Stimulated activated CD8-positive, alpha-beta memory T cell treated with anti-CD3 and anti-CD28 coated beads, Interleukin-2, amount 100 ng/mL, for 1 hour (primary cell): Measurements from ENCODE around the gene CACNA1H.

Source experiments
- DNase-seq, 2 donors: peaks; one replicate each; pipeline ENCODE4 v3.0.0-alpha.2; 2020; ENCODE audit warnings: low read depth in 2 of 2

Gene CACNA1H

DNA sequence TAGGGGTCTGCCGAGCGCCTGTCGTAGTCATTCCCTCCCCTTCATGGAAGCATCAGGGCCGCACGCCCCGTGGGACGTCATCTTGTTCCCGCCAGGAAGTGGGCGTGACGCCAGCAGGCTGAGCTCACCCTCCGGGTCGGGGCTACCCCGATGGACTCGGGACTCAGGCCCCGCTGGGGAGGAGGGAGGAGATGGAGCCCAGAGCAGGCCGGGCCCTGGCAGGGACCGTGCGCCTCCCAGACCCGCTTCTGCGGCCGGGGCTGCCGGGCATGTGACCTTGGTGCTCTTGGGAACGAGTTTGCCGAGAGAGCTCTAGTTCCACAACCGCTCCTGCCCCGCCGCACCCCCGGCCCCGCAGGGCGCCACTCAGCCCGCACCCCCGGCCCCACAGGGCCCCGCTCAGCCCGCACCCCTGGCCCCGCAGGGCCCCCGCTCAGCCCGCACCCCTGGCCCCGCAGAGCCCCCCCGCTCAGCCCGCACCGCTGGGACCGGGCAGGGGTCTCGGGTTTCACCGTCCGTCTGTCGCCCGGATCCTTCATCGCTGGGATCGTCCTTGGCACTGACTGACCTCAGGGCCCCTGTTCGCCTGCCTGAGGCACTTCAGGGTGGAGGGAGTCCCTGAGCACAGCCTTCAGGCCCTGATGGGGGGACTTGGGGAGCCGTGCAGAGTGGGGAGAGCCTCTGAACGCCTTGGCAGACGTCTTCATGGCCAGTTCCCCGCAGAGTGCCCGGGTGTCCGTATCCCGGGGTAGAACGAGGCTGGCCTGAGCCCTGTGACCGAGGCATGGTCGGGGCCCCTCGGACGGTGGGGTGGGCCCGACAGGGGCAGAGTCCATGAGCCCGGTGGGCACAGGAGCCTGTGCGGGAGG, 5.8 kb downstream of the CACNA1H start:
- DNase-seq: no peak

DNA sequence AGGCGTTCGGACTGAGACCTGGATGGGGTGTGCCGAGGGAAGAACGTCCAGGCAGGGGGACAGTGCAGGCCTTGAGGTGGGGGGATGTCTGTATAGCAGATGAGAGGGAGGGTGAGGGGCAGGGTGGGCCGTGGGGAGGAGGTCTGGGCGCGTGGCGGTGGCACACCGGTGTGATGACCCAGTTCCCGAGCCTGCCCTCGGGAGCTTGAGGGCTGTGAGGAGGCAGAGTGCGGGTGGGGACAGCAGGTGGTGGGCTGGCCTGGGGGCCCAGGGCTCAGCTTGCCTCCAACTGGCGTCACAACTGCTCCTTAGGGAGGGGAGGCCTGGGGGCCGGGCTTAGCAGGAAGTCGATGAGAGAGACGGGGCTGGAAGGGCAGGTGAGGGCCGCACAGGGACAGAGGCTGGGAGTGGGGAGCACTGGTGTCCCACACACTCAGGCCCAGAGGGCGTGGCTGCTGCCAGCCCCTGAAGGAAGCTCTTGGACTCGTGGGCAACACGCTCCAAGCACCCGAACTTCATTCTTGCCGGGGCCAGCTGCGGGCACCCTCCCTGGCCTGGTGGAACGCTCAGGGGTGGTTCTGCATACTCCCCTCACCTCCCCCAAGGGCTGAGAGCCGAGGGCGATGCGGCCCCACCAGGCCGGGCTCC, 6.5 kb downstream of the CACNA1H start:
- no peak for DNase-seq

DNA sequence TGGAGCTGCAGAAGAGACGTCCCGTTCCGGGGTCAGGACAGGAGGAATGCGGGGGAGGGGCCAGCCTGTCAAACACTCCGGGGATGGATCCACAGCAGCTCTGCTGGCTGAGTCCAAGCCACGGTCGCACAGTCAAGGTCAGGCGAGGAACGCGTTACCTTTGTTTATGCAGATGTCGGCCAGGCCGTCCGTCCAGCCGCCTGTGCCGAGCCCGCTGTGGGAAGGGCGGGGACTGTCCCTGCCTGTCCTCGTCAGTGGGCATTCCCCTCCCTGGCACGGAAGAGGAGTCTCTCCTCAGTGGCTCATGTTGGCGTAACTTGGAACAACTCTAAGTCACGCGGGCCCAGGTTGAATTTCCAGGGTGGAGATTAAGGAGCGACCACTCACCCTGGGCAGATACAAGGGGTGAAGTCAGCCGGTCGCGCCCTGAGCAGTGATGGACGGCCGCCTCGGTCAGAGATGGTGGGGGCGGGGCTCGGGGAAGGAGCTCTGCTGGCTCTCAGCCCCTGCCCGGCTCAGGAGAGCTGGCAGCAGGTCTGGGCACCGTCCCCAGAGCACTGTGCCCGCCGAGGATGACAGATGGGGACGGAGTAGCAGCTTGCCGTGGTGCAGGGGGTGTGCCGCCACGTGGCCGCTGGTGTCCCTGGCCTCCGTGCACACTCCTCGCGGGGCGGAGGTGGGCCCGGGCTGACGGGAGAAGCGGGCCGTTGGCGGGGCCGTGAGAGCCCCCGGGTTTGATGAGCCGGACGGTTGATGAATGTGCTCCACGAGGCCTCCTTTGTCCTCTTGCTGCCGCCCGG, 7.3 kb downstream of the CACNA1H start:
- DNase-seq: no peak

DNA sequence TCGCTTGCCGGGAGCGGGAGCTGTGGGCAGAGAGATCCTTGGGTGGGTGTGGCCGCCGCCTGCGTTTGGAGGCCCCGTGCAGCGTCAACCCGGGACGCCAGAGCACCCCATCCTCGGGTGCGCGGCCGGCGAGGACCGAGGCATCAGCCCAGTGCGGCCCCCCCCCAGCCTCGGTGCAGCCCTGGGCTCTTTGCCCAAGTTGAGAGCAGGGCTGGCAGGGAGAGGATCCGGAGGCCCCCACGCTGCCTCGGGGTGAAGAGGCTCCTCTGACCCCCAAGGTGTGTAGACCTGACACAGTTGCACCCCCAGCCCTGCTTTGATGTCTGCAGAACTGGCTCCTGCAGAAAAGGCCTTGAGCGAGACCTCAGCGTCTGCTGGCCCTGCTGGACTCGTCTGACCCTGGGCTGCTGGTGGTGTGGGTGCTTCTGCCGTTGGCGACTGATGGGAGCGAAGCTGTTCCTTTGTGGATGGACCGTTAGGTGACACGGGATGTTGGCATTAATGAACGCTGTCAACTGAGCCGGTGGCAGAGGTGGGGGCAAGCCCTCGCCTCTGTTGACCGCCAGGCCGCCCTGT, 8.0 kb downstream of the CACNA1H start:
- DNase-seq: no peak

DNA sequence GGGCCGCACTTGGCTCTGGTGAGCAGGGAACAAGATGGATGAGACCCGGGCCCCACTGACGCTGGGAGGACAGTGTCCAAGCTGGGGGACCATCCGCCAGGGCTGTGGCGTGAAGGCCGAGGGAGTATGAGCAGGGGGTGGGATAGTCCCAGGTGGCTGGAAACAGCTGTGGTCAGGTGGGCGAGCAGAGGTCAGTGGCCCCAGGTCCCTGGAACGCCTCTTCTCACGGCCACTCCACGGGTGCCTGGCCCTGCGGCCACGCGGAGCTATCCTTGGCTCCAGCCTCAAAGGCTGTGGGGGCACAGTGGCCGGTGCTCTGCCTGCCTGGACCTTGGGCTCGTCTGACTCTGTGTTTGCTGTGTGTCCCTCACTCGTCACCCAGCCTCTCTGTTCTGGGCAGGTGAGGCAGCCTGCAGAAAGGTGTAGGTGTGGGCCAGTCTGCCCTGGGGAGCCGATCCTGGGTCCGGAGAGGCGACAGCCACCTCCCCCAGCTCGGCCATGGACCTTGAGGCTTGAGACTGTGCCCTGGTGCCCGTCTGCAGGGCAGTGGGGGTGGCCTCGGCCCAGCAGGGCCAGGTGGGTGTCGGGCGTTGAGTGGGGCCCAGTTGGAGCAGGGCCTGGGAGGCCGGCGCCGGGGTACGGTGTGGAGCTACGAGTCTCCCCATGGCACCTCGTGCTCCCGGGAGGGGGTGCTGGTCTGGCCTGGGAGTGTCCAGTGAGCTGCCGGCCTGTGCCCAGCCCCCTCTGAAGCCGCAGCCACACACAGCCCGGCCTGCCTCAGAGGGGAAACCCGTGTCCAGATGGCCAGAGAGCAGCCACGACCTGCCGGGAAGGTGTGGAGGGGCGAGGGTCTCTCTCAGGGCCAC, 10.0 kb downstream of the CACNA1H start:
- DNase-seq: no peak

DNA sequence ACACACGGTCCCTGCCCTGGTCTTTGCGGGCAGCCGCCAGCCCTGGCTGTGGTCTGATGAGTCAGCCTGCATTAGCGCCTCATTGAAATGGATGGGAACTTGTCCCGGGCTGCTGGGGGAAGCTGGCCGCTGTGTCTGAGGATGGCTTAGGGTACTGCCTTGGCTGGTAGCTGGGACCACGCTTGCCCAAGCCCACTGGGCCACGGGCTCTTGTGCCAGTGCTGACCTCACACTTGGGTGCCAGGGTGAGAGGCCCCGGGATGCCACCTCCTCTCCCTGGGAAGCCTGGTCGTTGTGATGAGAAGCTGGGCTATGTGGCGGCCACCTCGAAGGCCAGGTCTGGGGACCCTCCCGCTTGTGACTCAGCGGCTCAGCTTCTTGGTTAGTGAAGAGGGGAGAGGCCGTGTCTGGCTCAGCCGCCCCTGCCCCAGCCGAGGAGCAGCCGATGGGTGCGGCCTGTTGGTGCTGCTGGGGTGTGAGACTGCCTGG, 10.7 kb downstream of the CACNA1H start:
- DNase-seq: no peak

DNA sequence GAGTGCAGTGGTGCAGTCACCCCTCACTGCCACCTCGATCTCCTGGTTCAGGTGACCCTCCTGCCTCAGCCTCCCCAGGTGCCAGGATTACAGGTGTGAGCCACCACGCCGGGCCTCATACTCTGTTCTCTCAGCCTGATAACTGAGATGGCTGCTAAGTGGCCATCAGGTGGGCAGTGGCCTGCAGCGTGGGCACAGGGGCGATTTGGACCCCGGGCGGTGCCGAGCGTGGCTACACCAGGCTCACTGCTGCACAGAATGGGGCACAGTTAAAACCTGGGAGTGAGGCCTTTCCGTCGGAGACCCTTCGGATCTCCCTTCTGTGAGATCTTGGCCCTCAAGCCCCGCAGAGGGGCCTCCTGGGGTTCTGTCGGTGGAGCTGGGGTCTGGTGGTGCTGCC, 11.5 kb downstream of the CACNA1H start:
- DNase-seq: no peak

DNA sequence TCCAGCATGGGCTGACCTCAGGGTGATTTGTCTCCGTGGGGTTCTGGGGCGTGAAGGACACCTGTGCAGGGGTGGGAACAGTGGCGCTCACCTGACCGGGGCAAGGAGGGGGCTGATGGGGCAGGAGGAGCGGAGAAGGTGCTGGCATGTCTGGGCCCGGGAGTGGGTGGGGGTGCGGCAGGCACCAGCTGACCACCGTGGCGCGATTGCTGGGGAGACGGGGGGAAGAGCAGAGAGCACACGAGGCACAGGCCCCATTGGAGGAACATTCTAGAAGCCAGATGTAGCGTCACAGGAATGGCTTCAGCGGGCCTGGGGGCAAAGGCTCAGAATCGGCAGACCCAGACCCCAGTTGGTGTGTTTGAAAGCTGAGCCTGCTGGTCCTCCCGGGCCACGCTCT, 12.1 kb downstream of the CACNA1H start:
- no peak for DNase-seq

DNA sequence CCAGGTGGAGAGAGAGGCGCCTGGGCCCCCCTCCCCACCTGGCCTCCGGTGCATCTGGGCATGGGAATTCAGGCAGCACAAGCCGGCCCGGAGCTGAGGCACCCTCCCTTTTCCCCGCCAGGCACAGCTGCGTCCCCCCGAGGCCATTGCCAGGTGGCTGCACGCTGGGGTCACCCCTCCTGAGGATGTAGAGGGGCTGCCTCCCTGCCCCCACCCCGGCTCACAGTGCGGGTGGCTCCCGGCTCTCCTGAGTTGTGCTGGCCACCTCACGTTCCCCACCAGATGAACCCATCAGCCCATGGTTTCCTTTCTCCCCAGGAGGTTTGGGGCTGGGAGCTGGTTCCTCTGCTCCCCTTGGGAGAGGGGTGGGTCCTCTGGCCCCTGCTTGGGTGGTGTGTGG, 12.6 kb downstream of the CACNA1H start:
- DNase-seq: no peak

DNA sequence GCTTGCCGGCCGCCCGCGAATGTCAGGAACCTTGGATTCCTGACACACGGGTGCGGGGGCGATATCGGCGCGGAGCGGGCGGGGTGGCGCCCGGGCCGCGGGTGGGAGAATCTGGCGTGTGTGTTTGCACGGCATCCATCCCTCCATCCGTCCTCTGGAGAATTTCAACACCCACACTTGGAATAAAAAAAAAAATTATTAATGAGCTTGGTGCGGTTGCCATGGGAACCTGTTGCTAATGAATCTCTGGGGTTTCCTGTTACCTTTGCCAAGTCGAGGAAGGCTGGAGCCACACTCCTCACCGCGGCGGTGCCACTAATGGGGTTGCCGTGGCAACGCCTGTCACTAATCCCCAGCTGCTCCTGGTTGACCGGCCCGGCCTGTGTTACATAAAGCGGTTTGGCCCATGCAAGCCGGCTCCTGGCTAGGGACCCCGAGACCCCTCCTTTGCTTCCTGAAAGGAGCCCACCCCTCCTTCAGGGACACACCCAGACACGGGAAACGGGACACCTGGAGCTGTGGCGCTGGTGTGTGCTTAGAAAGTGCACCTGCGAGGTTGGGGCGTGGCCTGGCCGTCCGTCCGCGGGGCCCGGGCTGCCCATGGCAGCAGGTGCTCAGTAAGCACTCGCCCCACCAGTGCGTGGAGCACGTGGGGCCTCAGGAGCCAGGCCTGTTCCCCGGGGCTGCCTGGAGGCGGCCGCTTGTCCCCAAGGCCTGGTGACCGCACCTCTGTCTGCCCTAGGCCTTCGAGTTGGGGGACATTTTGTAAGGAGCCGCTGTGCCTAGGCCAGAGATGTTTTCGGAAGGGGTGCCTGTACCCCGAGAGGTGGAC, 14.6 kb downstream of the CACNA1H start:
- DNase-seq: no peak

DNA sequence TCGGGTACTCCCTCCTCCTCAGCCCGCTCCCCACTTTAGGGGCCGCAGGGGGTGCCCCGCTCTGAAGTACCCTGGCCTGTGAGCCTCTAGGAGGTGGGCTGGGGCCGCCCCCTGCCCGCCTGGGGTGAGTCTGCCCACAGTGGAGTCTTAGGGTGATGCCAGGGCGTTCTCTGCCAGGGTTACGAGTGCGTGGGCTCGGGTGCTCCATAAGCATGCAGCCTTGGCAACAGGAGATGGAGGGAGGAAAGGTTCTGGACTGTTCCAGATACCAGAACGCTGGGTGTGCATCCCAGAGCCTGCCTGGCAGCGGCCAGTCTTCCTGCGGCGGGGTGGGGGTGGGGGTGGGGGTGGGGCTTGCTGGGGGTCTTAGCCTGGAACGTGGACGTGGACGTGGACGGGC, 15.9 kb downstream of the CACNA1H start:
- DNase-seq: no peak

DNA sequence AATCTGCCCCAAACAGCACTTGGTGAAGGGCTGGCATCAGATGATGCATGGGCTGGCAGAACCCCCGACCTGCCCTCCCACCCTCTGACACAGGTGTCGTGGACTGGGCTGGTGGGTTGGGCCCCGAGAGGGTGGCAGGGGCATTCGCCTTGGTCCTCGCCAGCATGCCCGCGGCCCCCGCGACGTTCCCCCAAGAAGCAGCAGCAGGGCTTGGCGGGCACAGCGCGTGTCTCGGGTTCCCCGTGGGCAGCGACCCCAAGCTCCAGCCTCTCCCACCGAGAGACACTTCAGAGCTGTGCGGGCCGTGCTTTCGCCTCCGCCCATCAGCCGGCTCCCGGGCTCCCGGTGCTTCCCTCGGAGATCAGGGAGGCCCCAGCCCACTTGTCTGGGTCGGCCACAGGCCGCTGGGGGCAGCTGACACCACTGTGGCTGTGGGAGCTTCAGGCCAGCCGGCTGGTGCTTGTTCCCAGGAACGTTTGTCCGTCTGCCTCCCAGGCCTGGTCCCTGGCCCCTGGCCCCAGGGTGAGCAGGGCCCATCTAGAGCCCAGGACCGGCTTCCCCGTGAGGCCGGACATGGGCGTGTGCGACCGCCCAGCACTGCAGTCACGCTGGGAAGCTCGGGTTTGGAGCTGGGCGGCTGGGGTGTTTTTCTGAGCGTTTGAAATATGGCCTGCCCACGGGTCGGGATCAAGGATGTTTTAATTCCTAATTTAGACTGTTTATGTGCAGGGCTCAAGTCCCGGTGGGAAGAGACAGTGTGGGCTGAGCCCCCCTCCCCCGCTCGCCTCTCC, 16.6 kb downstream of the CACNA1H start:
- no peak for DNase-seq

DNA sequence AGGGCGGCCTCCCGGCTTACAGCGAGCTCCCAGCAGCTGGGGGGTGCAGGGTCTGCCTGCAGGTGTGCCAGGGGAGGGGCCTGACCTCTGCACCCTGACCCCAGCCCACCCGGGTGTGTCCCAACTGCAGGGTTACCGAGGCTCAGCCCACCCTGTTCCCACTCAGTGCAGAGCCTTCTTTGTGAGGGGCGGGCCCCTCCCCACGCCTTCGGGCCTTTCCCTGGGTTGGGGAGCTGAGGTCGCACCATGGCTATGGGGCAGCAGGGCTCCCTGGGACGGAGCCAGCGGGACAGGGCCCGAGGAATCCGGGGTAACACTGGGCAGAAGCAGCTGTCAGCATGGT, 17.1 kb downstream of the CACNA1H start:
- no peak for DNase-seq

DNA sequence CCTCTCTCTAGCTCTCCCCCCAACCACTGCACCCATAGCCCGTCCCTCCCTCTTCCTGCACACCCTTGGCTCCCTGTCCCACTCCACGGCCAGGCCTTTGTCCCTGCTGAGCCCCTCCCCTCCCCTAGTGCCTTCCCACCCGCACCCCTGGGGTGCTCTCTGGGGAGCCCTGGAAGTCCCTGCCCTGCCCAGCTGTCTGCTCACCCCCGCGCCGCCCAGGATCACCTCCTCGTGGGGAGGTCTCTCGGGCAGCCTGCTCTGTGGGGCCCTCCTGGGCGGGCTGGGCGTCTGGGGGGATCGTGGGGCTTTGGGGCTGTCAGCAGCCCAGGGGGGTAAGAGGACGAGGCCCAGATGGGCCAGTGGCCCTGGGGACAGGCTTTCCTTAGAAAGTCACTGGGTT, 18.1 kb downstream of the CACNA1H start:
- no peak for DNase-seq

DNA sequence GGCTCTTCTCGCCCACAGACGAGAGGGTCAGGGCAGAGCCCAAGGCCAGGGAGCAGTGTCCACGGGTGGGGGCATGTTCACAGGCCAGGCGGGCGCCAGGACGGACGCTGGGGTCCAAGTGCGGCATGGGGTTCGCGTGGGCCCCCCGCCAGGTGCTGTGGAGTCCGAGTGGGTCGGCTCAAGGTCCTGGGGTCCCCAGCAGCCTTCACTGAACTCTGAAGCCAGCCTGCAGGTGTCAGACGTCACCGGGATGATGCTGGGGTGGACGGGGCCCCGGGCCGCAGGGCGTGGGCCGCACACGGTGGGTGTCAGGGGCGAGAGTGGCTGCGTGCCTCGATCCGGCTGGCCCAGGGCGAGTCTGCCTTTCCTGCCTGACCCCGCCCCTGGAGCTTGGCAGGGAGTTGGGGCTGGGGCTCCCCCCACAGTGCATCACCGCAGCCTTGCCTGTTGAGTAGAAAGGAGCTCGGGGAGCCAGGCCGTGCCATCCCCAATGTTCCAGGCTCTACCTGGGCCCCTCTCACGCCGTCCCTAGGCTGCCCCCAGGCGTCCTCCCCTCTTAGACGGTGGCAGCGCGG, 19.0 kb downstream of the CACNA1H start:
- no peak for DNase-seq

DNA sequence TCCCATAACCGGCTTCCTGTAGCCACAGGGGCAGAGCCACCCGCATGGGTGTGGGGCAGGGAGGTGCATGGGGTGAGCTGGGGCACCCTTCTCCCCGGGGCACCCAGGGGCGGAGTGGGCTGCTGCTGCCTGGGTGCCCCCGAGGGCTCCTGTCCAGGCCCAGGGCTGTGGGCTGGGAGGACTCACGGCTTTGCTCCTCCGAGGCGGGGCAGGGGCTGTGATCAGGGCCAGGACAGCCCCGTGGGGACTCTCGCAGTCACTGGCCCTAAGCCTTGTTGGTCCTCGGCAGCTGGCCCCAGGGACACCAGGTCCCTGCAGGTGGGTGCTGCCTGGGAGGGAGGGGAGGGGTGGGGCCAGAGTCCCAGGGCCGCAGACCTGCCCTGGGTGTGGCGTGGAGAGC, 19.7 kb downstream of the CACNA1H start:
- no peak for DNase-seq

DNA sequence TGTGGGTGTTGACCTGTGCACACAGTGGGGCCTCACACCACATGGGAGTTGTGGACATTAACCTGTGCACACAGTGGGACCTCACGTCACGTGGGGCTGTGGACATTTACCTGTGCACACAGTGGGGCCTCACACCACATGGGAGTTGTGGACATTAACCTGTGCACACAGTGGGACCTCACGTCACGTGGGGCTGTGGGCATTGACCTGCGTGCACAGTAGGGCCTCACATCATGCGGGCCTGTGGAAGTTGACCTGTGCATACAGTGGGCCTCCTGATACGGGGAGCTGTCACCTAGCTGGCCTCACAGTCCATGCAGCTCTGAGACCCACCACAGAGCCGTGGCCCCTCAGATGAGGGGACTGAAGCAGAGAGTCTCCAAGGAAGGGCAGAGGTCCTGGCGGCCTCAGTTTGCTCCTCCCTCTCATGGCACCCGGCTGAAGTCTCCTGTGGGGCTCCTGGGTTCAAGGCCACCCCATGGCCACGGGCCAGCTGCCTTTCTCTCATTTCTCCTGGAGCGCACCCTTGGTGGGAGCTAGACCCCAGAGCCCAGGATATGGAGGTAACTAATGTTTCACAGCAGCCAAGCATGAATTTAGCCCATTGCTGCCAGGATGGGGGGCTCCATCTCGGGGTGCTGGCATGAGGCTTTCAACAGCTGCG, 21.0 kb downstream of the CACNA1H start:
- DNase-seq: no peak

DNA sequence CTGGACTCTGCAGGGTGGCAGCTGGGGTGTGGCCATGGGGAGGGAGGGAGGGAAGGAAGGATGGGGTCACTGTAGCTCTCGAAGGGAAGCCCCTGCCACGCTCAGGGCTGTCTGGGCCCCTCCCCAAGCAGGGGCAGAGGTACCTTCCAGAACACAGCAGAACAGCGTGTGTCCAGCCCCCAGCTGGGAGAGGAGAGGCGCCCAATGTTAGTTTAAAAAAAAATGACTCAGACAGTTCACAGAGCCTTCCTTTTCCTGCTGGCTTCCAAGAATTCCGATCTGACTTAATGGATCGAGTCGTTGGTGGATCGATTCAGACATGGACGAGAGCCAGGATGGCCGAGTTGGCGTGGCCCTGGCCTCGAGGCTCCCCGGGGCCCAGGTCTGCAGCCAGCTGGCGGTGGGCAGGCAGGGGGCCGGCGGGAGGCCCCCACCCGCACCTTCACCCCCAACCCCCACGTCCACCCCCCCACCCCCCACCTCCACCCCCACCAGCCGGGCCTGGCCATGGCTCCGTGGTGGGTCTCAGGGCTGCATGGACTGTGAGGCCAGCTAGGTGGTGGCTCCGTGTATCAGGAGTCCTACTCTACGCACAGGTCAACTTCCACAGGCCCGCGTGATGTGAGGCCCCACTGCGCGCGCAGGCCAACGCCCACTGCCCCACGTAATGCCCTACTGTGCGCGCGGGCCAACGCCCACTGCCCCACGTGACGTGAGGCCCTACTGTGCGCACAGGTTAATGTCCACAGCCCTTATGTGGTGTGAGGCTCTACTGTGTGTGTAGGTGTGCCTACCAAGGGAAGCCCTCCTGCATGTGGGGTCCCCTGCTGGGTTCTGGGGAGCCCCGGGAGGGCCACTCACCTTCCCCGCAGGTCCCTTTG, 21.8 kb downstream of the CACNA1H start:
- no peak for DNase-seq
